Measurements from ENCODE around the gene NRIP1. TPM values are rescaled to one million over a fixed set of nuclear protein-coding genes. Genes with fewer than 3 reads are reported as not detected.

NRIP1 gene
- total and polyA plus RNA-seq, 2 of the 8 experiments (the other 6 are each of a cell fraction or from before 2014, with no cell fraction given): 1.5 to 9.3 TPM

DNA sequence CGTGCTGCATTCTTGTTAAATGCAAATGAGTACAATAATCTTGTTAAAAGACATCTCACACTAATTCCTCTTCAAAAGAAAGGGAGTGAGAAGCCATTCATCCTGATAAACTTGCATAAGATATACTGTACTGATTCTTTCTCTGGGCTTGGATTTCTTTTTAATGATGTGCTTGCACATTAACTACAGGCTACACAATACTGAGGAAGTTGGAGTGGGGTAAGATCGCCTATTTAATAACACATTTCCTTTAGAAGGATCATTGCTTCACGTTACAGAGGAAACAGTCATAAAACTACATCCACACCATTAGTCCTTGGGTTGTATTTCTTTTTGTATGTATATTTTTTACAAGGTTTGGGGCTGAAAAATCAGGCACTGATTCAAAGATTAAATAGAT is 36.6 kb downstream of the NRIP1 start:
- H3K23ac ChIP-seq (ENCODE audit: insufficient read length): no peak overlapping the region
- H3K36me3 ChIP-seq (ENCODE audit: control insufficient read depth in 2 of 4, insufficient read depth in 4 of 4, low read length in 3 of 4): no peaks in the 10 kb centered on the region; a peak in 1 of 8 replicates
- H3K79me1 ChIP-seq (ENCODE audit: low read depth, low read length): no peaks in the 10 kb centered on the region
- H4K8ac ChIP-seq (ENCODE audit: extremely low read depth, insufficient read depth, low read length): no peak overlapping the region
- H2BK120ac ChIP-seq (replicated peaks; ENCODE audit: low read depth, low read length): no peak overlapping the region
- ChIA-PET POLR2A (ENCODE audit: partially characterized antibody) (no interaction called here), CTCF (ENCODE audit: partially characterized antibody) (no interaction called here)
- no peak overlapping the region for H4K5ac ChIP-seq (ENCODE audit: insufficient read length, low read depth, low read length)
- H3K4me1 ChIP-seq (replicated peaks in 1 of 4; ENCODE audit: control insufficient read depth in 3 of 4, insufficient read depth in 4 of 4, low read length in 3 of 4): no peaks in the 10 kb centered on the region
- no peak for FAIRE-seq
- H3K79me2 ChIP-seq (ENCODE audit: control insufficient read depth in 1 of 2, insufficient read depth in 2 of 2, low read length in 2 of 2): no peaks in the 10 kb centered on the region
- H3K4me2 ChIP-seq (ENCODE audit: insufficient read depth in 1 of 2, low read depth in 2 of 2, low read length in 2 of 2): no peak overlapping the region
- H3K23me2 ChIP-seq (ENCODE audit: low read depth, low read length): no peaks in the 10 kb centered on the region
- no peak for DNase-seq (ENCODE audit: low read depth in 1 of 2, low spot score in 2 of 2)
- H2BK5ac ChIP-seq (ENCODE audit: low read depth, low read length): no peak overlapping the region
- no peak overlapping the region for H2BK20ac ChIP-seq (ENCODE audit: low read length)
- no peak overlapping the region for H3K9ac ChIP-seq (replicated peaks in 1 of 4; ENCODE audit: extremely low read depth in 1 of 4, low read depth in 3 of 4, low read length in 3 of 4)
- no peak overlapping the region for H3K56ac ChIP-seq (replicated peaks; ENCODE audit: insufficient read length, low read depth, low read length)
- no peak overlapping the region for H2BK12ac ChIP-seq (ENCODE audit: low read depth, low read length)
- H3K27me3 ChIP-seq (replicated peaks in 1 of 4; ENCODE audit: control insufficient read depth in 3 of 4, extremely low read depth in 1 of 4, insufficient read depth in 3 of 4, low read length in 3 of 4): no peaks in the 10 kb centered on the region
- H2AK5ac ChIP-seq (ENCODE audit: low read depth, low read length): no peak overlapping the region
- no peaks in the 10 kb centered on the region for H3K9me3 ChIP-seq (ENCODE audit: insufficient read depth in 2 of 2, low read depth in 1 of 2, low read length in 1 of 2)
- H3K27ac ChIP-seq (ENCODE audit: low read depth, low read length): no peak overlapping the region
- 89% methylated on average over 3 of the region's 3 CpGs; no CpG with 5 or more reads in 1 of the 2 experiments for WGBS, 2 experiments (ENCODE audit: extremely low coverage in 1 of 2, insufficient coverage in 1 of 2, insufficient read length in 1 of 2, insufficient replicate concordance in 2 of 2, low coverage in 1 of 2, low lambda C conversion rate in 2 of 2, missing lambda C conversion rate in 1 of 2)
- no peak overlapping the region for H3K4ac ChIP-seq (replicated peaks; ENCODE audit: insufficient read length, low read depth, low read length)
- no peak overlapping the region for H4K91ac ChIP-seq (replicated peaks; ENCODE audit: insufficient read length, low read length)
- H3K4me3 ChIP-seq (ENCODE audit: extremely low read depth in 1 of 4, insufficient read depth in 2 of 4, low read depth in 3 of 4, low read length in 4 of 4): no peak overlapping the region
- H3K18ac ChIP-seq (ENCODE audit: extremely low read depth, low read length): no peak overlapping the region
- H2AFZ ChIP-seq (ENCODE audit: low read length): no peak overlapping the region
- no peak overlapping the region for H2BK15ac ChIP-seq (ENCODE audit: low read length)
- H3K14ac ChIP-seq (ENCODE audit: insufficient read length): no peak overlapping the region
- peaks cover 0 to 2% of the 10 kb centered on the region in 2 experiments for H4K20me1 ChIP-seq (replicated peaks in 1 of 2; ENCODE audit: control insufficient read depth in 1 of 2, insufficient read depth in 2 of 2, low read length in 2 of 2)
- TF ChIP-seq, protein P1, sequence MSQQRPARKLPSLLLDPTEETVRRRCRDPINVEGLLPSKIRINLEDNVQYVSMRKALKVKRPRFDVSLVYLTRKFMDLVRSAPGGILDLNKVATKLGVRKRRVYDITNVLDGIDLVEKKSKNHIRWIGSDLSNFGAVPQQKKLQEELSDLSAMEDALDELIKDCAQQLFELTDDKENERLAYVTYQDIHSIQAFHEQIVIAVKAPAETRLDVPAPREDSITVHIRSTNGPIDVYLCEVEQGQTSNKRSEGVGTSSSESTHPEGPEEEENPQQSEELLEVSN (IDR thresholded peaks at IDR 0.05): no peak
- TF ChIP-seq RFX5 (IDR thresholded peaks at IDR 0.05; ENCODE audit: borderline replicate concordance, low read depth, low read length) (no peak), SIX5 (IDR thresholded peaks at IDR 0.05; ENCODE audit: low read depth, low read length) (no peak), YY1 (IDR thresholded peaks at IDR 0.05; ENCODE audit: low read depth, low read length) (no peak), KDM5A (IDR thresholded peaks at IDR 0.05; ENCODE audit: low read length) (no peak), EP300 (IDR thresholded peaks at IDR 0.05; ENCODE audit: borderline replicate concordance in 1 of 2, low read depth in 2 of 2, low read length in 2 of 2) (no peak), RNF2 (IDR thresholded peaks at IDR 0.05; ENCODE audit: borderline replicate concordance, low read depth, low read length, missing control alignments, poor library complexity, severe bottlenecking) (no peak), TBP (IDR thresholded peaks at IDR 0.05; ENCODE audit: low read depth, low read length) (no peak), RBBP5 (IDR thresholded peaks at IDR 0.05; ENCODE audit: borderline replicate concordance, low read depth, low read length) (no peak)
